GM12801 (cell line): ENCODE measurements around the gene CCDC12.

Experiments
- TF ChIP-seq, protein P1 (sequence below): IDR thresholded peaks from one replicate; pipeline ENCODE4 v1.5.1; 2011; ENCODE audit warnings: control low read depth; ENCODE audit not compliant: insufficient read length; ENCODE audit errors: extremely low read depth

The CCDC12 gene

GRCh38 chr3:46997453-46998091, 21.0 kb upstream of the CCDC12 start:
- TF ChIP-seq, protein P1, sequence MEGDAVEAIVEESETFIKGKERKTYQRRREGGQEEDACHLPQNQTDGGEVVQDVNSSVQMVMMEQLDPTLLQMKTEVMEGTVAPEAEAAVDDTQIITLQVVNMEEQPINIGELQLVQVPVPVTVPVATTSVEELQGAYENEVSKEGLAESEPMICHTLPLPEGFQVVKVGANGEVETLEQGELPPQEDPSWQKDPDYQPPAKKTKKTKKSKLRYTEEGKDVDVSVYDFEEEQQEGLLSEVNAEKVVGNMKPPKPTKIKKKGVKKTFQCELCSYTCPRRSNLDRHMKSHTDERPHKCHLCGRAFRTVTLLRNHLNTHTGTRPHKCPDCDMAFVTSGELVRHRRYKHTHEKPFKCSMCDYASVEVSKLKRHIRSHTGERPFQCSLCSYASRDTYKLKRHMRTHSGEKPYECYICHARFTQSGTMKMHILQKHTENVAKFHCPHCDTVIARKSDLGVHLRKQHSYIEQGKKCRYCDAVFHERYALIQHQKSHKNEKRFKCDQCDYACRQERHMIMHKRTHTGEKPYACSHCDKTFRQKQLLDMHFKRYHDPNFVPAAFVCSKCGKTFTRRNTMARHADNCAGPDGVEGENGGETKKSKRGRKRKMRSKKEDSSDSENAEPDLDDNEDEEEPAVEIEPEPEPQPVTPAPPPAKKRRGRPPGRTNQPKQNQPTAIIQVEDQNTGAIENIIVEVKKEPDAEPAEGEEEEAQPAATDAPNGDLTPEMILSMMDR = no peak

GRCh38 chr3:46996689-46997452, 20.3 kb upstream of the CCDC12 start:
- TF ChIP-seq, protein P1 = no peak

DNA sequence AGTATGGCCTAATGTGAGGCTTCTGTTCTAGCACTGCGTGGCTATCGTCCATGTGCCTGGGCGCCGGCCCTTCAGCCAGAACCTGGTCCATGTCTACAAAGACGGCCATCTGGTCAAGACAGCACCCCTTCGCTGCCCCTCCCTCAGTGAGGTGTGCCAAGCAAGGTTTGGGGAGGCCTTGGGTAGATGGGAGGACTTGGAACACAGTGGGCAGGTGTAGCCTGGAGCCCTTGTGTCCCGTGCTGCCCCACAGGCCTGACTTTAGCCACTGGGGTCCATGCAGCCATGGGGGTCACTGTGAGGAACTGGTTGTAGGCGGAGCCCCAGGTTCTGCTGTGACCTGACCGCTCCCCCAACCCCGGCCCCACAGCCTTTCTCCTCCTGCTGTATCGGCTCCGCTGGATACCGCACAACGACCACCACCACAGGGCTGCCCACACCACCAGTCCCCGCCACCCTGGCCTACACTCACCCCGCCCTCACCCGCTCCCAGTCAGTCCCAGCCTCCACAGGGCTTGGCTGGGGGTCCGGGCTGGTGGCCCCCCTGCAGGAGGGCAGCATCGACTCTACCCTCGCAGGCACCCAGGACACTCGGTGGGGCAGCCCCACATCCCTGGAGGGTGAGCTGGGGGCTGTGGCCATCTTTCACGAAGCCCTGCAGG, 19.5 kb upstream of the CCDC12 start:
- TF ChIP-seq, protein P1 = no peak

DNA sequence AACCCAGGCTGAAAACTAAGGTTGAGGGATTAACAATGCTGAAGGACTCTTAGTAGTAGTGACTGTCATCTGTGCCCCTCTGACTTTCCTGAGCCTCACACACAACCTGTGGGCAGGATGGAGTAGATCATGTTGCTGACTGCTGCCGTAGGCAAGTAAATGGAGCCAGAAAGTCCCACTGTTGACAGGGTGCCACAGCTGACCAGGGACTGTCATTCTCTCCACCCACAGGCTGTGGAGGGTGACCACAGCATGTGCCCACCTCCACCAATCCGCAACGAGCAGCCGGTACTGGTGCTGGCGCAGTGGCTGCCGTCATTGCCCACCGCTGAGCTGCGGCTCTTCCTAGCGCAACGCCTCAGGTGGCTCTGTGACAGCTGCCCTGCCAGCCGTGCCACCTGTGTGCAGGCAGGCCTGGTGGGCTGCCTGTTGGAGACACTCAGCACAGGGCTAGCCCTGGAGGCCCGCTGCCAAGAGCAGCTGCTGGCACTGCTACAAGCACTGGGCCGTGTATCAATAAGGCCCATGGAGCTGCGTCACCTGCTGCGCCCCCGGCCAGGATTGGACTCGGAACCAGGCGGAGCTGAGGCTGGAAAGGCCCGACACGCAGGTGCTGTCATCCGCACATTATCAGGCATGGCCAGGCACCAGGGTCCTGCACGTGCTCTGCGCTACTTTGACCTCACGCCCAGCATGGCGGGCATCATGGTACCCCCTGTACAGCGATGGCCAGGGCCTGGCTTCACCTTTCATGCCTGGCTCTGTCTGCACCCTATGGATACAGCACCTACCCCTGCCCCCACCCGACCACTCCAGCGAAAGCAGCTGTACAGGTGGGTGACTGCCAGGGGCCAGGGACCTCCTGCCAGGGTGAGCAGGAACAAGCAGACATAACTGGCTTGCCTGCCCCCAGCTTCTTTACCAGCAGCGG, 18.5 kb upstream of the CCDC12 start:
- TF ChIP-seq, protein P1 = no peak

- TF ChIP-seq, protein P1 = no peak
Measured at GRCh38 chr3:46993986-46994385, 17.4 kb upstream of the CCDC12 start.

DNA sequence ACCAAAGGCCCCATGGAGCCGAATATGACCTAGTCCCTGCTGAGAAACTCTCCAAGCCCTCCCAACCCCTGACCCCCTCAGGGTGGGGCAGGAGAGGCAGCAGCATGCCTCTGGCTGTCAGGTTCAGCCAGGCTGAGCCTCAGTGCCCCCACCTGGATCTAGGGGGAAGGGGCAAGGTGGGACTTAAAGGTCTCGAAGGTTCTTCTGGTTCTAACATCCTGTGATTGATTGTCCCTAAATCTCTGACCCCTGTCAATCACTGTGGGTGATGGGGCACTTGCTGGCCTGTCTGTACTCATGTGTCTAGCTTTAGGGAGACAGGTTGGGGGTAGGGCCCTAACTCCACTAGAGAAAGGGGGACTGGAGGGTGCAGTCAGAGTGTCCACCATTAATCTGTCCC, 16.7 kb upstream of the CCDC12 start:
- TF ChIP-seq, protein P1 = no peak
